ENCODE results near the gene ALPG. TPM values are rescaled to one million over a fixed set of nuclear protein-coding genes. Genes with fewer than 3 reads are reported as not detected.
"Not testable (repeated sequence)": the region's sequence is repeated elsewhere in the genome, so short reads cannot be mapped to it uniquely, and the experiment has no call there.

ALPG gene
- total RNA-seq, 1 donor from 2014 or later = not detected

GRCh38 chr2:232449964-232450363 lies 43.3 kb downstream of the ALPG start:
- H3K27me3 ChIP-seq = no peaks in the 10 kb centered on the region
- no peaks in the 10 kb centered on the region for H3K36me3 ChIP-seq
- no peaks in the 10 kb centered on the region for H3K9me3 ChIP-seq
- H3K4me1 ChIP-seq = no peaks in the 10 kb centered on the region
- intact Hi-C loops (cut with DNase I) = no loop called here
- DNase-seq (ENCODE audit: low spot score in 2 of 2) = peak in 1 of 2 donors; percentile 50
- TF ChIP-seq, protein P1, sequence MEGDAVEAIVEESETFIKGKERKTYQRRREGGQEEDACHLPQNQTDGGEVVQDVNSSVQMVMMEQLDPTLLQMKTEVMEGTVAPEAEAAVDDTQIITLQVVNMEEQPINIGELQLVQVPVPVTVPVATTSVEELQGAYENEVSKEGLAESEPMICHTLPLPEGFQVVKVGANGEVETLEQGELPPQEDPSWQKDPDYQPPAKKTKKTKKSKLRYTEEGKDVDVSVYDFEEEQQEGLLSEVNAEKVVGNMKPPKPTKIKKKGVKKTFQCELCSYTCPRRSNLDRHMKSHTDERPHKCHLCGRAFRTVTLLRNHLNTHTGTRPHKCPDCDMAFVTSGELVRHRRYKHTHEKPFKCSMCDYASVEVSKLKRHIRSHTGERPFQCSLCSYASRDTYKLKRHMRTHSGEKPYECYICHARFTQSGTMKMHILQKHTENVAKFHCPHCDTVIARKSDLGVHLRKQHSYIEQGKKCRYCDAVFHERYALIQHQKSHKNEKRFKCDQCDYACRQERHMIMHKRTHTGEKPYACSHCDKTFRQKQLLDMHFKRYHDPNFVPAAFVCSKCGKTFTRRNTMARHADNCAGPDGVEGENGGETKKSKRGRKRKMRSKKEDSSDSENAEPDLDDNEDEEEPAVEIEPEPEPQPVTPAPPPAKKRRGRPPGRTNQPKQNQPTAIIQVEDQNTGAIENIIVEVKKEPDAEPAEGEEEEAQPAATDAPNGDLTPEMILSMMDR (IDR thresholded peaks at IDR 0.05) = no peak
- no peak overlapping the region for H3K27ac ChIP-seq
- H3K4me3 ChIP-seq = no peak overlapping the region

DNA sequence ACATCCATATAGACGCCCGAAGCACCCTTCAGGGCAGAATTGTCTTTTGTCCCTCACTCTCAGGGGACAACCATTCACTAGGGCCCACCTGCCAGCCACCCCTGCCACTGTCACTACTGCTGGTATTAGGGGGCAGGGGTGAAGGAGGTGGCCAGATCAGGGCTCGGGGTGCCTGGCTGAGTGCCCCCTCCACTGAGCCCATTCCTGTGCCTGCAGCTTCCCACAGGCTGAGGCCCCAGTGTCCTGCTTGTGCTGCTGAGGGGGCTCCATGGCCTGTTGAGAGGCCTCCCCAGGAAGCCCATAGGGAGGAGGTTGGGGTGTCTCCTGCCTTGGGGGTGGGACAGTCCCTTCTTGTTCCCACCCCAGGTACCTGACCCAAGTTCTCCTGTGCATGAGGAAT lies 45.0 kb downstream of the ALPG start:
- intact Hi-C loops (cut with DNase I); H3K27ac ChIP-seq; H3K4me1 ChIP-seq; H3K27me3 ChIP-seq; H3K4me3 ChIP-seq; H3K36me3 ChIP-seq; H3K9me3 ChIP-seq; DNase-seq (ENCODE audit: low spot score in 2 of 2): not testable (repeated sequence)

DNA sequence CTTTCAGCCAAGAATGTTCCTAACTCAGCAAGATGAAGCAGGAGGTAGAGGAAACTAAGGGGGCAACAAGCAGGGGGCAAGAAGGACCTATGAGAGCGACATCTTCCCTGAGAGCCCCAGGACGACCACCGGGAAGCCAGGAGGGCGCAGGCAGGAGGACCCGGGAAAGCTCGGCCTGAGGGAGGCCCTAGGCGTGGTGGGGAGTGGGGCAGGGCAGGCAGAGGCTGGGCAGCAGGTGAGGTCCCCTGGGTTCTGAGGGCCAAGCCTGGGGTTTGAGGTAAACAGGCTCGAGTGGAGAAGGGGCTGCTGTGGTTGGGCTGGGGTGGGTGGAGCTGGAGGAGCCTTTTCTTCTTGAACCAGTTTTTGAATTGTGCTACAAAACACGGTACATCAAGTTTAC lies 48.0 kb downstream of the ALPG start:
- peak in 1 of 2 donors; percentile 54 for DNase-seq (ENCODE audit: low spot score in 2 of 2)
- H3K36me3 ChIP-seq = no peaks in the 10 kb centered on the region
- no peaks in the 10 kb centered on the region for H3K27me3 ChIP-seq
- no peak overlapping the region for H3K4me3 ChIP-seq
- TF ChIP-seq, protein P1 (IDR thresholded peaks at IDR 0.05) = no peak
- intact Hi-C loops (cut with DNase I) = no loop called here
- no peak overlapping the region for H3K27ac ChIP-seq
- no peaks in the 10 kb centered on the region for H3K9me3 ChIP-seq
- H3K4me1 ChIP-seq = no peaks in the 10 kb centered on the region

DNA sequence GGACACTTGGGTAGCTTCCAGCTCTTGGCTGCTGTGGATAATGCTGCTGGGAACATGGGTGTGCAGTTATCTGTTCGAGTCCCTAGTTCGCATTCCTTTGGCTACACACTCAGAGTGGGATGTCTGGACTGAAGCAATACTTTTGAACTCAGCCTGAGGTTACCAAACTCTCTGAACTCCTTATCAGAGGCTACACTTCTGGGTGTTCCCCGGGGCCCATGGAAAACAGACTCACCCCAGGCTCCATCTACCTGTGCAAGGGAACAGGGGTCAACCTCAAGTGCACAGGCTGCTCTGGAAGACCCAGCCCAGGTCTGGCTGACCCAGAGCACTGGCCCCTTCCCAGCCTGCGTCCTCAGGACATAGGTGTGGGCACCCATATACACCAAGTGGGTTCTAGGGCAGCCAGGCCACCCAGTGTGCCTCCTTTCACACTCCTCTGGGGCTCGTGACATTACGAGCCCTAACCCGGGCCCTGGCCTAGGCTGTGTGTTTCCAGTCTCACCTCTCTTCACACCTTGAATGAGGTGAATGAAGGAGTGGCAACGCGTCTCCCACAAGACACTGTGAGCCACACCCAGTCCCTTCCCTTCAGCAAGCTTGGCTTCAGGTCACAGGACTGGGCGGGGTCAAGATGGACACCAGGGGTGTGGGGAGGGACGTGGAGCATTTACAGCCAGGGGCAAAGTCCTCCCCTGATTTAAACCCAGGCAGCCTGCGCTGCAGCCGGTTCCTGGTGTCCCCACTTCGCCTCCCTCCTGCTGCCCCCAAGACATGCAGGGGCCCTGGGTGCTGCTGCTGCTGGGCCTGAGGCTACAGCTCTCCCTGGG lies 49.0 kb downstream of the ALPG start, which contains the start of gene ALPI:
TSS of gene ALPI (plus strand) at position 728 of the 830 bp plus-strand sequence. CDS start at position 775, 47 bp downstream.
- Histone ChIP-seq H3K27me3 (no peaks in the 10 kb centered on the region), H3K27ac (no peak within 1 kb of the TSS), H3K9me3 (no peaks in the 10 kb centered on the region), H3K4me1 (no peaks in the 10 kb centered on the region), H3K36me3 (no peaks in the 10 kb centered on the region), H3K4me3 (no peak within 1 kb of the TSS)
- TF ChIP-seq, protein P1 (IDR thresholded peaks at IDR 0.05) = no peak
- DNase-seq (ENCODE audit: low spot score in 2 of 2) = peak in 1 of 2 donors; percentile 56
- intact Hi-C loops (cut with DNase I) = no loop called here

DNA sequence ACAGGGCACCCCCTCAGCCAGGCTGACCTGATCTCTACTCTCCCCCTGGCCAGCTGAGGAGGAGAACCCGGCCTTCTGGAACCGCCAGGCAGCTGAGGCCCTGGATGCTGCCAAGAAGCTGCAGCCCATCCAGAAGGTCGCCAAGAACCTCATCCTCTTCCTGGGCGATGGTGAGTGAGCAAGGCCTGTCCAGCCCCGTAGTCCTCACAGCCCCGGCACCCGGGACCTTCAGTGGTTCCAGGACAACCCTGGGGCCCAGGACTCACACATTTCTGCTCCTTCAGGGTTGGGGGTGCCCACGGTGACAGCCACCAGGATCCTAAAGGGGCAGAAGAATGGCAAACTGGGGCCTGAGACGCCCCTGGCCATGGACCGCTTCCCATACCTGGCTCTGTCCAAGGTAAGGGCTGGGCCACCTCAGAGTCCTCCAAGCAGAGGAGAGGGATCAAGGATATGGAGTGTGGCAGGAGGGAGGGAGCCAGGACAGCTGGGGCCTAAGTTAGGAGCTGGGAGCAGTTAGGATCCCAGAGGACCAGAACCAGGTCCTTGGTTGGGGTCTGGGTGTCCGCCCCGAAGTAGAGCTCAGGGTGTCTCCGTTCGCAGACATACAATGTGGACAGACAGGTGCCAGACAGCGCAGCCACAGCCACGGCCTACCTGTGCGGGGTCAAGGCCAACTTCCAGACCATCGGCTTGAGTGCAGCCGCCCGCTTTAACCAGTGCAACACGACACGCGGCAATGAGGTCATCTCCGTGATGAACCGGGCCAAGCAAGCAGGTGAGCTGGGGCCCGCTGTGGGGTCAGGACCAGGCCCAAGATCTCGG lies 49.9 kb downstream of the ALPG start:
- TF ChIP-seq, protein P1 (IDR thresholded peaks at IDR 0.05) = no peak
- H3K36me3 ChIP-seq = no peaks in the 10 kb centered on the region
- H3K9me3 ChIP-seq = no peaks in the 10 kb centered on the region
- no peaks in the 10 kb centered on the region for H3K4me1 ChIP-seq
- H3K27ac ChIP-seq = no peak overlapping the region
- H3K4me3 ChIP-seq = no peak overlapping the region
- peak in 1 of 2 donors; percentile 55 for DNase-seq (ENCODE audit: low spot score in 2 of 2)
- H3K27me3 ChIP-seq = no peaks in the 10 kb centered on the region
- intact Hi-C loops (cut with DNase I) = no loop called here

Data from ascending aorta (tissue), 2 donors.